NCI-H345 treated with DMSO at 0.1 percent for 48 hours (cell line): ENCODE results near the gene HCAR3.
A peak's percentile ranks its signal among the peaks of the same experiment; 100 is the strongest.
"Not testable (repeated sequence)": the region's sequence is repeated elsewhere in the genome, so short reads cannot be mapped to it uniquely, and the experiment has no call there.

Experiments
- DNase-seq: peaks from one replicate; lab custom pipeline; 2025; ENCODE audit not compliant: unreplicated experiment; lab: John Stamatoyannopoulos, UW

The HCAR3 gene

DNA sequence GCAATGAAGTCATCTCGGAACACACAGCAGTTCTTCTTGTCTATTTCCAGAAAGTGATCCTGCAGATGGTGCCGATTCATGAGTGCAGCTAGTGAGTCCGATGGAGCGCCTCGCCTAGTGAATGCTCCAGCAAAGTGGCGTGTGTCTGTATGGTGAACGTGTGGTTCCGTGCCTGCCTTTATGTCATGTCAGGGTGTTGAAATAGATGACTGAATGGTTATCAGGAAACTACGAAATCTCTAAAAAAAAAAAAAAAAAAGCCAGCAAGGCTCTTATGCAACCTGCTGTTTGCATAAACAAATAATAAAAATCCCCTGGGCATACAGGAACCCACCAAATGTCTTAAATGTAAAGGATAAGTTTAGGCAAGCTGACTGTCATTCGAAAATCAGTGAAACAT lies at the start of gene HCAR3:
TSS of gene HCAR3 (minus strand) at position 154 of the 400 bp plus-strand sequence. CDS start at position 80, 74 bp downstream.
- DNase-seq, result not testable (repeated sequence)

DNA sequence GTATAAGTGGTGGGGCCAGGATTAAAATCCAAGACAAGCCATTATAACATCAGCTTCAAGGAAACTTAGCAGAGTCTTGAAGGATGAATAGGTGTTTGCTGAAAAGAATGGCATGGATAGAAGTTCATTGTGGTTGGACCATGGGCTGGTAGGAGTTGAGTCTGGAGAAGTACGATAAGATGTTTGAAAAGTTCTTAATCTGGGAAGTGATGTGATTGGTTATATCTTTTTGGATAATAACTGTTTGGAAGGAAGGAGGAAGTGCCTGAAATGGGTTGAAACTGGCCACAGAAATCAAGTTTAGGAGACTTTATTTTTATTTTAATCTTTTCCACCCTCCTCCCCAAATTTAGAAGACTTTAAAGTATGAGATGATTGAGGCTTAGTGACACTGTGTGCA lies 41.0 kb upstream of the HCAR3 start:
- DNase-seq, result no peak

DNA sequence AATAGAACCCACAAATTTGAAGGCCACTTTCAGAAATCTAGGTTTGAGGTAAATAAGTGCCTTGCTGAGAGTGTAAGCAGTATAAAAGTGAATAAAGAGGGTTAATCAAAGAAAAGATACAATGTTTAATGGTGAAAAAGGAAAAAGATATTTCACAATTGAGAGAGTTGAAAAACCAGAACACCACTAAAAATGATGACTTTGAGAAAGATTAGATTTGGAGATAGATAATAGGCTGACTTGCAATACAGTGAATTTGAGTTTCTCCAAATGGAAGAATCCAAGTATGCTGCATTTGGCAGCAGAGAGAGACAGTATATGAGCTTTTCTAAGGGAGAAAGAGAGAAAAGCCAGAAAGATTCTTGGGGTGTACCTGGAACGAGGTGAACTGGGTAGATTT lies 38.2 kb upstream of the HCAR3 start:
- DNase-seq, result no peak

DNA sequence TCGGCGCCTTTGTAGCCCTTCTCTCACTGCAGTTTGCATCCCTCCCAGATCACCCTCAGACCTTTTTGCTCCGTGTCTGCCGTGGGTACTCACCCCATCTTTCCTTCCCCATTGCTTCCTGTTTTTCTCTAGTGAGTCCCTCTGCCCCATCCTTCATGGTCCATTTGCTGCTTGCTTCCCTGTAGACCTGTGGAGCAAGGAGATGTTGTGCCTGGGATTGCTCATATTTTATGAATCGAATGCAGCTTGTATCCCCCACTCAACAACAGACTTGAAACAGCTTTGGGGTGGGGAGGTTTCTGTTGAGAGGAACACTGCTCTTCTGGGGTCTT lies 36.7 kb upstream of the HCAR3 start:
- DNase-seq, result no peak

DNA sequence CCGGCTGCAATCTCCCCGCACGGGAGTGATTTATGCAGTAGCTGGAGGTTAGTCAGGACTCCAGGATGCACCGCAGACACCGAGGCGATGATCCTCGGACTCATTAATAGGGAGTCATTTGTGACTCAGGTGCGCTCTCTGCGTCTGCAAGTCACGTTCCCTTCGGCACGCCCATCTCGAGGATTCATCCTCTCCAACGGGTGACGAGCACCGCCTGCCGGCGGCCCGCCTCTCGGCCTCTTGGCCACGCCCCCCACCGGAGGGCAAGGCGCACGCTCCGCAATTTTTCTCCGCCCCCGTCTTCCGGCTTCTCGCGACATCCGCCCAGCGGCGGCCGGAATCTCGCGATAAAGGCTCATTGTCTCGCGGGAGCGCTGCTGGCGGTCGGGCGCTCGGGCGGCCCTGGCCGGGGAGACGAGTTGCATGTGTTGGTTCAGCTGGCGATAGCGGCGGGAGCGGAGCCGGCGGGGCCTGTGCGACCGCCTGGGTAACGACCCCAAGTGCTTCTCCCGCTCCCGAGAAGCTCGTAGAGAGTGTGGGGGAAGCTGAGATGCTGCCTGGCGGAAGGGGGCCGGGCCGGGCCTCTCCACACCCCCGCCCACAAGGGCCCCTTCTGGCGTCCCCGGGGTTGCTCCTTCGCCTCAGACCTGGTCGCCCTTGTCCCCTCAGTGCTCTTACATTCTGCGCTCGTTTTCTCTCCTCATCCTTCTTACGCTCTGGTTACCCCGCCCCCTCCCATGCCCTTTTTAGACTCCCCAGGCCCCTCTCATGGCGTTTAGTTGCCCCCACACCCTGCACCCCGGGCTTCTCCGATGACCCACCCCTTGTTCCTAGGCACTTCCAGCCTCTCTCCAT lies 36.1 kb upstream of the HCAR3 start, which contains the start of gene DENR:
TSS of gene DENR (plus strand) at position 361 of the 855 bp plus-strand sequence. CDS start 878 bp downstream, outside the sequence.
- DNase-seq, result peak; percentile 98

DNA sequence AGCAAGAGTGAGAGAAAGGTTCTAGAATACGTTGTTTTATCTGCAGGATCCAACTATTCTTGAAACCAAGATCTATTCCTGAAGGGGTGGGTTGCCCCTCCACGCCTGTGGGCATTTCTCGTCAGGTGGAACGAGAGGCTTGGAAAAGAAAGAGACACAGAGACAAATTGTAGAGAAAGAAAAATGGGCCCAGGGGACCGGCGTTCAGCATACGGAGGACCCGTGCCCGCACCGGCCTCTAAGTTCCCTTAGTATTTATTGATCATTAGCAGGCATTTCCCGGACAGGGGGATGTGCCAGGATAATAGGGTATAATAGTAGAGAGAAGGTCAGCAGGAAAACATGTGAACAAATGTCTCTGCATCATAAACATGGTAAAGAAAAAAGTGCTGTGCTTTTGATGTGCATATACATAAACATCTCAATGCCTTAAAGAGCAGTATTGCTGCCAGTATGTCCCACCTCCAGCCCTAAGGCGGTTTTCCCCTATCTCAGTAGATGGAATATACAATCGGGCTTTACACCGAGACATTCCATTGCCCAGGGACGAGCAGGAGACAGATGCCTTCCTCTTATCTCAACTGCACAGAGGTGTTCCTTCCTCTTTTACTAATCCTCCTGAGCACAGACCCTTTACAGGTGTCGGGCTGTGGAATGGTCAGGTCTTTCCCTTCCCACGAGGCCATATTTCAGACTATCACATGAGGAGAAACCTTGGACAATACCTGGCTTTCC lies 34.3 kb upstream of the HCAR3 start:
- DNase-seq, result not testable (repeated sequence)

DNA sequence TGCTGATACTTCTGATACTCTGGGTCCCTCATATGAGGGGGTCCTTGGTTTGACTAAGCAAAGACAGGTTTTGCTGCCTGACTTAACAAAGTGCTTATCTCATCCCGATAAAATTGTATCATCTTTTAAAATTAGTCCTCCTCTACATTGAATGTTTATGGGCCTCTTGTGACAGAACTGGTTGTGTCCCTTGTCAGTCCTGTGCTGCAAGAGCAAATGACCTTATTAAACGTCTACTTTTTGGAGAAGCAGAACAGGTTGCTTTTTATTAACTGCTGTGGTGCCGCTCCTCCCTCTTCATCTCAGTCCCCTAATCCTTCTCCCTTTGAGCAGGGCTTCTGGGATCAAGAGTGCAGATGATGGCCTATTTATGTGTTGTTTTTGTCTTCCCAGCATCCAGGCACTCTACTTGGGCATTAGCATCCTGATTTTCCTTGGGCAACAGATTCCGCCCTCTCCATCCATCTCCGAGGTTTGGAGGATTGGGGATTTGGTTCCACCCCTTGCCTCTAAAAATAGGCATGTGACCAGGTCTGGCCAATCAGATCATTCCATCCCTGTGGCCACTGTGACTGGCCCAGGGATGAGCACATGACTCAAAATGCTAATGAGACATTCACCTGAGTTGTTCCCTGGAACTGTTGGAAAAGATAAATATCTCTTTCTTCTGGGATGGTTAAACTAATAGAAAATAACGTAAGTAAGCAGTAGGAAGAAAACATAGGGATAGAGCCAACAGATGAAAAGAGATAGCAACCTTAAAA lies 33.1 kb upstream of the HCAR3 start:
- no peak for DNase-seq

DNA sequence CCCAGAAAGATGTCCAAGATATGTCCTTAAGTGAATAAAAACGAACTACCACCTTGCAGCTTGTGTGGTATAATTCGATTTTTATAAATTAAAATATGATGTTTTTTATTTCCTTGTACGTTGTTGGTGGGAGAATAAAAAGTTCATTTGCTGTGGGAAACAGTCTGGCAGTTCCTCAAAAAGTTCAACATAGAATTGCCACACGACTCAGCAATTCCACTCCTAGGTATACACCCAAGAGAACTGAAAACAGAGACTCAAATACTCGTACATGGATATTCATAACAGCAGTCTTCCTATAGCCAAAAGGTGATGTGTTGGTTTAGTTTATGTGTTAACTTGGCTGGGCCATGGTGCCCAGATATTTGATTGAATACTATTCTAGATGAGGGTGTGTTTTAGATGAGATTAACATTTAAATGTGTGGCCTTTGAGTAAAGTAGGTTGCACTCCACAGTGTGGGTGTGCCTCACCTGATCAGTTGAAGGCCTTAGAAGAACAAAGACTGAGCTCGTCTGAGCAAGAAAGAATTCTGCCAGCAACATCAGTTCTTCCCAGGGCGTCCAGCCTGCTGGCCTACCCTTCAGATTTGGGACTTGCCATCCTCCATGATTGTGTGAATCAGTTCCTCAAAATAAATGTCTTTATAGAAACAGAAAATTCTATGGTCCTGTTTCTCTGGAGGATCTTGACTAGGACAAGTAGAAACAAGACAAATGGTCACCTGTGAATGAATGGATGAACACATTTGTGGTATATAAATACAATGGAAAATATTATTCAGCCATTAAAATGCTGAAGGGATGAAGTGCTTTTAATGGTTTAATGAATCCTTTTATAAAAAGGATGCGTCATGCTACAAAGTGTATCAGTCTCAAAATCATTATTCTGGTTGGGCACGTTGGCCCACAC lies 30.9 kb upstream of the HCAR3 start:
- no peak for DNase-seq

DNA sequence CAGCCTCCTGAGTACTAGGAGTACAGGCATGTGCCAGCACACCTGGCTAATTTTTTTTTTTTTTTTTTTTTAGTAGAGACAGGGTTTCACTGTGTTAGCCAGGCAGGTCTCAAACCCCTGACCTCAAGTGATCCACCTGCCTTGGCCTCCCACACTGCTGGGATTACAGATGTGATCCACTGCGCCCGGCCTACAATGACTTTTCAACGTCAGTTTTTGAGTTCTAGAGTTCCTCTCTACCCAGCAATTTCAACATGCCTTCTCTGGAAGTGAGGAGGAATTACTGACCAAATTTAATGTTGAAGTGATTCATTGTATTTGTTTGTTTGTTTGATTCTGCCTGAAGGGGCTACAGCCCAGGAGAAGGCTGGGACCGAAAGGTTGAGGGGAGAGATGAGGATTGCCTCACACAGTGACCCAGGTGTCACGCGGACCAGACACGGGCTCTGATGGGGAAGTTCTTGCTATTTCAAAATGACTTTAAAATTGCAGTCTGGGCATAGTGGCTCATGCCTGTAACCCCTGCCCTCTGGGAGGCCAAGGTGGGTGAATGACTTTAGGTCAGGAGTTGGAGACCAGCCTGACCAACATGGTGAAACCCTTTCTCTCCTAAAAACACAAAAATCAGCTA lies 27.4 kb upstream of the HCAR3 start:
- no peak for DNase-seq

DNA sequence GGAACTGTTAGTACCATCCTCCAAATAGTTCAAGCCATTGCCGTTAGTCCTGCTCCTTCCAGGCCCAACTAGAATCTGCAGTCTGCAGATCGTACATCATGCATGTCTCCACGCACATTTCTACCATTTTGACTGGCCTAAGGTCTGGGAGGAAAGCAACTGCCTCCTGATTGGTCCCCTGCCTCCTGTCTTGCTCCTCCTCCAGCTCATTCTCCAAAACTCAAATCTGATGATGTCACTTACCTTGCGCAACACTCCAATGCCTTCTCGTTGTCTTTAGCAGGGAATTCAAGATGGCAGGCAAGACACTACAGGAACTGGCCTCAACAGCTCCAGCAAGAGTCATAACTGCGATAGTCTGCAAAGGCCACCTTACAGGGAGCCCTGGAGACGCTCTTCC lies 23.7 kb upstream of the HCAR3 start:
- no peak for DNase-seq

DNA sequence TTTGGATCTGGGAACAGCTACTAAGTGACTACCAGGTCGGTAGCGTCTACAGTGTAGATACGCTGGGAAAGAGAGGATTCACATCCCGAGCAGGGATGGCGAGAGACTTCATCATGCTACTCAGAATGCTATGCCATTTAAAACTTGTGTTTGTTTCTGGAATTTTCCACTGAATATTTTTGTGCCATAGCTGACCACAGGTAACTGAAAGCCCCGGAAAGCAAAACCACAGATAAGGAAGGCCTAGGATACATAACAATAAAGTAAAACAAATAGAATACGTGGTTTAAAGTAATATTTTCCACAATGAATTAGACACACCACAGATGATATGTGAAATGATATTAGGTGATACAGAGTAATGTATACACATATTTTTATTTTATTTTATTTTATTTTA lies 22.0 kb upstream of the HCAR3 start:
- no peak for DNase-seq

DNA sequence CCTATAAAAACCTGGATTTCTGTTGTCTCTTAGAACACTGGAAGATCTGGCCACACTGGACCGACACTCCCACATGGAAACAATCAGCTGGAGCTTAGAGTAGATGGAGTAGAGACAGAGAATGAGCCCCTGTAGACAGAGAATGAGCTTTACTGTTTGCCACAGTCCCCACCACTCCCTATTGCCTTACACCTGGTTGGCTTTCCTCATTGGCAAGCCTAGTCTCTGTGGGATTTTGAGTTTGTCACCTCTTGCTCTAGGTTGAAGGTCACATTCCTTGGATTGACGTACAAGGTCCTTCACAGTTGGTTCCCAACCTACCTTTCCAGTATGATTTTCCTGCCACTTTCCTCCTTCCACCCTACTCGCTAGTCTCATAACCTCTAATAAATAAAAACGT lies 16.0 kb upstream of the HCAR3 start:
- DNase-seq, result no peak

DNA sequence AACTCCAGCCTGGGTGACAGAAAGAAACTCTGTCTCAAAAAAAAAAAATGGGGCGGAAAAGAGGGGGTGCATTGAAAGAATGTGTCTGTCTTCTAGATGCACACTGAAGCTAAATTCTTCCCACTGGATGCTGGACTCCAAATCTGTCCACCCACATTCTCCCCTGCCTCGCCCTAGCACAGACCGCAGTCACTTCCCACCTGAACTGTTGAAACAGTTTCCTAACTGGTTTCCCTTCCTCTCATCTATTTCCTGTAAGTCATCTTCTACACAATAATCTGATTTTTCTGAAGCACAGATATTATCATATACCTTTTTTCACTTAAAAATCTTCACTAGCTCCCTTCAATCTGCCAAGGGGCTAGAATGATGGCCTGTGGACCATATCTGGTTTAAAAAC lies 15.6 kb upstream of the HCAR3 start:
- no peak for DNase-seq

DNA sequence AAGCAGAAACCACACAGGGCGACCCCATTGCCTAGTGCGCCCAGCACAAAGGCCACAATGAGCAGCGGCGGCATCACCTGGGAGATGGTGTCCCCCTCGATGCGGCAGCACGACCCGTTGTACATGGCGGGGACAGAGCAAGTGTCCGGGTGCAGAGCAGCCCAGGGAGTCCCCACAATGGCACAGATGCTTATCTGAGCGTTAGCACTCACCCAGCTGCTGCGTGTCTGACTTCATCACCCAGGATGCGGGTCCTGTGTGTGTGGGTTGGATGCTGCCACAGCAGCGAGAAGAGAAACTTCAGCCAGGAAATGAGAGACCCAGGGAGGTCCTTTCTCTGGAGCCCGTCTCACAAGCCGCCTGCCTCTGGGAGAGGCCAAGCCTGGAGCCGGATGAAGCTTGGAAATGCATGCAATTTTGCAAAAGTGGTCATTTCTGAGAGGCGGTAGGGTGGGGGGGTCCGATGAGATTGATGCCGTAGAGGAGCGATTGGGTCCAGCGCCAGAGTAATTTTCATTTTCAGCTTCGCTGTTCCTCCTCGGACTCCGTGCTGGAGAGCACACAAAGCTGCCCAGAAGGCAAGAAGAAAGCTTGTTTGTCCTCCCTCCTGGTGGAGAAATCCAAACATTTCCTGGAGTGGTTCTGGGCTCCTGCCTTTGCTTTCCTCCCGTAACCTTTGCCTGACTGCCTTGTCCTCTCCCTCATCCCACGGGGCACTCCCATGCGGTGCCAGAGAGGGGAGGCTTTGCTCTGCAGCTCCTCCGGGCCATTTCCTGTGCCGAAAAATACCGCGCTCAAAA lies 13.8 kb upstream of the HCAR3 start, which contains the start of gene HCAR1:
TSS of gene HCAR1 (minus strand) at position 630 of the 800 bp plus-strand sequence. CDS start at position 125, 505 bp downstream.
- DNase-seq, result no peak

DNA sequence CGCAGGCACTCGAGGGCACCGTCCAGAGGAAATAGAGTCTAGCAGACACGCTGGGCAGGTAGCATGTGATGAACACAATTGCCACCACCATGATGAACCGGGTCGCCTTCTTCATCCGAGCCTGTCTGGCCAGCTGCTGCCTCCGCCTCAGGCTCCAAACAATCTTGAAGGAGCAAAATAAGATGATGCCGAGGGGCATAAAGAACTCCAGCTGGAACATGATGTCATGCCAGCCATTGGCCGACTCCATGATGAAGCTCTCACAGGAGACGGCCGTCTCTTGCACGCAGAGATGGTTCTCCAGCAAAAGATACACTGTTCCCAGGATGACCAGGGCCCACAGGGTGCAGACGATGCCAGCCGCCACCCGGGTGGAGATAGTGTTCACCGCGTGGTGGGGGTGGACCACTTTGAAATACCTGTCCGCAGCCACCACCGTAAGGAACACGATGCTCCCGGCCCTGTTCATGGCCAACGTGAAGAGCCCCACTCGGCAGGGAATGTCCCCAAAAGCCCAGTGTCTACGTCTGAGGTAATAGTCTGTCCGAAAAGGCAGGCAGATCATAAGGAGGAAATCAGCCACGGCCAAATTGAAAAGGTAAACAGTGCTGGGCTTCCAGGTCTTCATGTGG lies 13.1 kb upstream of the HCAR3 start:
- DNase-seq, result no peak

DNA sequence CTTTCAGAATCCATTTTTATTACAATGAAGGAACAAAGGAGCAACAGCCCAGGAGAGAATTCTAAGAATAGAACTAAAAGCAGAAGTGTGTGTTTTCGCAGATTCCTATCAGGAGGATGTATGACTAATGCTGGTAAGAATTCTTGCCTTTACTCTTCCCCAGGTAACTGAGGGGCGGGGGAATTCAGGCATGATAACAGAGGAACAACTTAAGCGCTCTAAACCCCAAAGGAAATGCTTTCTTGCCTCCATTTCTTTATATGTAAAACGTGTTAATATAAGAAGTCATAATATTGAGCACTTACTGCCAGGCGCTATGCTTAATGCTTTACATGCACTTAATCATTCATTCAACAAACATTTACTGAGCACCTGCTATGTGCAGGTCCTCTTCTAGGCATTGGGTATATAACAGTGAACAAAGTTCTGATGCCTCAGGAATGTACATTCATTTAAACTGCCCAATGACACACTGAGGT lies 9.5 kb upstream of the HCAR3 start:
- no peak for DNase-seq

DNA sequence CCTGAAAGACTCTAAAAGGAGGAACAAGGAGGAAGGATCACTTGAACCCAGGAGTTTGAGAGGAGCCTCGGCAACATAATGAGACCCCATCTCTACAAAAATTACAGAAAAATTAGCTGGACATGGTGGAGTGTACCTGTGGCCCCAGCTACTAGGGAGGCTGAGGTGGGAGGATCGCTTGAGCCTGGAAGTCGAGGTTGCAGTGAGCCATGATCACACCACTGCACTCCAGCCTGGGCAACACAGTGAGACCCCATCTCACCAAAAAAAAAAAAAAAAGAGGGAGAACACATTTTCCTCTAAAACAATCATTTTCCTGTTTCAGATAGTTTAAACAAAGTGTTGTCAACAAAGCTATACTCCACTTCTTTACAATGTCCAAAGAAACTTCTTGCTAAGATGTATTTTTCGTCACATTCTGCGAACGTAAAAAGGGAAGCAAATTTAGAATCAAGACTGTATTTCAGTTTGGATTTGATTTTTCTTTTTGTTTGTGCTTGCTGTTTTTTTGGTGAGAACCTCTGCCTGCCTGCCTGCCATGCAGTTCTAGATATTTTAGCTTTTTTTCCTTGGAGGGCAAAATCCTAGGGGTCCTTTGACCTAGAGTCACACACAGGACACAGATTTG lies 9.0 kb upstream of the HCAR3 start:
- no peak for DNase-seq

DNA sequence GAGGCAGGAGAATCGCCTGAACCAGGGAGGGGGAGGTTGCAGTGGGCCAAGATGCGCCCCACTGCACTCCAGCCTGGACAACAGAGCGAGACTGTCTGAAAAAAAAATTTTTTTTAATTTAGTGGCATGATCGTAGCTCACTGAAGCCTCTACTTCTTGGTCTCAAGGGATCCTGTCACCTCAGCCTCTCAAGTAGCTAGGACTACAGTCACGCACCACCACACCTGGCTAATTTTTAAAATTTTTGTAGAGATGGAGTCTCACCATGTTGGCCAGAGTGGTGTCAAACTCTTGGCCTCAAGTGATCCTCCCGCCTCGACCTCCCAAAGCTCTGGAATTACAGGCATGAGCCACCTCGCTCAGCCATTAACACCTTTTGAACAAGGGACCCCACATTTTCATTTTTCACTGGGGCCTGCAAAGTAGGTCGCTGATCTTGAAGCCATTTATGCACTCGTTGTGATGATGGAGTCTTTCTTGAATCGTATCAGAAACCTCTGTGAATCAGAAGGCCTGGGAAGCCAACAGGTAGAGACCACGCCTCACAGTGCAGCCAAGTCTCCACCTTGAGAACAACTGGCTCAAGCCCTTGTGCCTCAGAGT lies 8.1 kb upstream of the HCAR3 start:
- no peak for DNase-seq
